GM18505 (cell line): Measurements from ENCODE around the gene MSLN.

Experiments
- ATAC-seq: cut with Tn5 transposase; IDR thresholded peaks from one replicate; pipeline ENCODE4 v1.9.1; 2021; ENCODE audit not compliant: unreplicated experiment
- POLR2A ChIP-seq: IDR thresholded peaks from 4 replicates; pipeline ENCODE4 v1.6.1; 2011; ENCODE audit warnings: borderline replicate concordance; ENCODE audit not compliant: insufficient read depth, insufficient read length; ENCODE audit errors: extremely low read depth

MSLN gene

GRCh38 chr16:726438-727290, 33.9 kb upstream of the MSLN start, which contains the start of the genes CCDC78 and HAGHL:
Gene CCDC78, minus strand, starts transcription at chr16:726443. Its CDS starts 76 bp downstream, at chr16:726367.
Gene HAGHL, plus strand, starts transcription at chr16:727106. Its CDS starts 404 bp downstream, at chr16:727510.
- ATAC-seq: no peak

DNA sequence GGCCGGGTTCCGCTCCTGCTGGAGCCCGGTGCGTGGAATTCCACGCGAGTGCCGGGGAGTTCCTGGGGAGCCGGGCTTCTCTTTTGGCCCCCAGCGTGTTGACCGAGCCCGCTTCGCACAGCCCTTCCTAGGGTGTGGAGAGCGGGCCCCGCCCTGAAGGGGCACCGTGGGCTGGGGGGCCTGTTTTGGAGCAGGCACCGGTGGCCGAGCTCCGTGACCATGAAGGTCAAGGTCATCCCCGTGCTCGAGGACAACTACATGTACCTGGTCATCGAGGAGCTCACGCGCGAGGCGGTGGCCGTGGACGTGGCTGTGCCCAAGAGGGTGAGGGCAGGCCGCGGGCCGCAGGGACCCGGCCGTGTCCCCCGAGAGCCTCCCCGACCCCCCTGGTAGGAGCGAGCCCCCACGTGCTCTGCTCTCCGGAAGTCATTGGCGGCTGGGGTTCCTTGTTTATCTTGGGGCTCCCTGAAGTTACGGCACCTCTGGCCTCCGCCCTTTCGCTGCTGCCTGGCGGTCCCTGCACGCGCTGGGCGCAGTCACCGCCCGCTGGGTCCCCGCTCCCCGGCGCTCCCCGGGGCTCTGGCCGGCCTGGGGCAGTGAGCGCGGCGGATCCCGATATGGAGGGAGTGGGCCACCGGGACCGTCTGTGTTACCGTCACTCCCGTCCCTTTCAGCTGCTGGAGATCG, 33.1 kb upstream of the MSLN start:
- ATAC-seq: no peak

More at GRCh38 chr16:726438-727290, 33.9 kb upstream of the MSLN start, which contains the start of the genes CCDC78 and HAGHL:
- peak; percentile 22 for TF ChIP-seq POLR2A

DNA sequence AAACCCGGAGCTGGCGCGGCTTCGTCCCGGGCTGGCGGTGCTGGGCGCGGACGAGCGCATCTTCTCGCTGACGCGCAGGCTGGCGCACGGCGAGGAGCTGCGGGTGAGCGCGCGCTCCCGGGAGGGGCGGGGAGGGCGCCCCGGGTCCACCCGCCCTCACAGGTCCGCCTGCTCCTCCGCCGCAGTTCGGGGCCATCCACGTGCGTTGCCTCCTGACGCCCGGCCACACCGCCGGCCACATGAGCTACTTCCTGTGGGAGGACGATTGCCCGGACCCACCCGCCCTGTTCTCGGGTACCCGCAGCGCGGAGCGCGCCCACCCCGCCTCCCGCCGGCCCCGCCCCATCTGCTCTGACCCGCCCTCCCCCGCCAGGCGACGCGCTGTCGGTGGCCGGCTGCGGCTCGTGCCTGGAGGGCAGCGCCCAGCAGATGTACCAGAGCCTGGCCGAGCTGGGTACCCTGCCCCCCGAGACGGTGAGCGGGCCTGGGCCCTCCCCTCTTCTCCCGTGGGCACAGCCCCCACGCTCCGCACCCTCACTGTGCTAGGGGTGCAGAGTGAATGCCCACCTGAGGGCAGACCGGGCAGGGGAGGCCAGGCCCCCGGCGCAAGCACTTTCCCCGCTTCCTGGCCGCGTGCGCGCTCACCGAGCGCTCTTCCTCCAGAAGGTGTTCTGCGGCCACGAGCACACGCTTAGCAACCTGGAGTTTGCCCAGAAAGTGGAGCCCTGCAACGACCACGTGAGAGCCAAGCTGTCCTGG, 32.2 kb upstream of the MSLN start:
- peak; percentile 17 for TF ChIP-seq POLR2A
- ATAC-seq: no peak

More for the DNA sequence above, 33.1 kb upstream of the MSLN start:
- TF ChIP-seq POLR2A: no peak

DNA sequence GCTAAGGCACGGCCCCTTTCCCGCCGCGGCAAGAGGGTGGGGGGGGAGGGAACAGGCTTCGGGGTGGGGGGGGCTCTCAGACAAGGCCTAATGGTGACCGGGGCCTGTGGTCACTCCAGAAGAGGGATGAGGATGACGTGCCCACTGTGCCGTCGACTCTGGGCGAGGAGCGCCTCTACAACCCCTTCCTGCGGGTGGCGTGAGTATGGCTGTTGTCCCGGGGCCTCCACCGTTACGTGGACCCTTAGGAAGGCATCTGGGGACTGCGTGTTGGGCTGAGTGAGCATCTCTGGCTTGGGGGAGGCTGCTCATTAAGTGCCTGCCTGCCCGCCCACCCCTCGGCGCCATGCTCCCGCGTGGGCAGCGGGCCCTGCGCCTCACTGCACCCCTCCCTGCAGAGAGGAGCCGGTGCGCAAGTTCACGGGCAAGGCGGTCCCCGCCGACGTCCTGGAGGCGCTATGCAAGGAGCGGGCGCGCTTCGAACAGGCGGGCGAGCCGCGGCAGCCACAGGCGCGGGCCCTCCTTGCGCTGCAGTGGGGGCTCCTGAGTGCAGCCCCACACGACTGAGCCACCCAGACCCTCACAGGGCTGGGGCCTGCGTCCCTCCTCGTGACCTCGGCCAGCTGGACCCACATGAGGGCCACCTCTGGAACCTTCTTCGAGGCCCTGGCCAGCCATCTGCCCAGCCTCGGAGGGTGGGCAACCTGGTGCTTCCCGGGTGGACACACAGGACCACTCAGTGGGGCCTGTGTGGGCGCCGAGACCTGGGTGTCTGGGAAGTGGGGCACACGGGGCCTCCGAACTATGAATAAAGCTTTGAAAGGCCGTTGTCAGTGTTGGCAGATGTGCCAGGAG, 31.4 kb upstream of the MSLN start:
- ATAC-seq: no peak
- TF ChIP-seq POLR2A: no peak

DNA sequence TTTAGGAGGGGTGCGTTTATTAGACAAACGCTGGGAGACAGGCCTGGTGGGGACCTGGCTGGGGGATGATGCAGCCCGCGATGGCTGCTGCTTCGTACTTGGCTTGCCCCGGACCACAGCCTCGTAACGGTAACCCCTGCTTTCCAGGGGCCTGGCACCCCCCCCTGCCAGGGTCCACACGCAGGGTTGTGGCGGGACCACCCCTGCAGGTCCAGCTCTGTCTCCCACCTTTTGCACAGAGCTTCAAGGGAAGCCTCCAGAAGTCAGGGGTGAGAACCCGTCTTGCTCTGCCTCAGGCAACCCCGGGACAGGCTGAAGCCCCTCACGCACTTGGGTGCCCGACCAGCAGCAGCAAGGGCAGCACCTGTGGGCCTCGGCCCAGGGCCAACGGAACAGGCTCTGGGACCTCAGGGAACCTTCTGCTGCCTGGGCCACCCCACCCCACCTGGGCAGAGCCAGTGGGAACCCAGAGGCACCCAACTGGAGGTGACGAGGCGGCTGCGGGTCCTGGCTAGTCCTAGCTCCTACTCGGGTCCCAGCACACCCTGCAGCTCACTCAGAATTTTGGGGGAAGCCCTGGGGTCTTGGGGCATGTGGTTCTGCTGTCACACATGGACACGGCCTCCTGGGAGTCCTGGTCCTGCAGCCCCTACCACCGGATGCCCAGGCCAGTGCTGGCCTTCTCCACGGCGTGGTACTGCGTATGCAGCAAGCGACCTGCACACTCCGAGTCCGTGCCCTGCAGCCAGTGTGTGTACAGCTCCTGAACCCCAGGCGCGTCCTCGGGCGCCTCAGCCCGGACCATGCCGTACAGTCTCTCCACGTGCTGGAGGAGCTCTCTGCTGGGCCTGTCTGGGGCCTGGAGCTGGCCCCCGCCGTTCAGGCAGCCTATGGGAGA, 30.5 kb upstream of the MSLN start:
- no peak for ATAC-seq
- no peak for TF ChIP-seq POLR2A

DNA sequence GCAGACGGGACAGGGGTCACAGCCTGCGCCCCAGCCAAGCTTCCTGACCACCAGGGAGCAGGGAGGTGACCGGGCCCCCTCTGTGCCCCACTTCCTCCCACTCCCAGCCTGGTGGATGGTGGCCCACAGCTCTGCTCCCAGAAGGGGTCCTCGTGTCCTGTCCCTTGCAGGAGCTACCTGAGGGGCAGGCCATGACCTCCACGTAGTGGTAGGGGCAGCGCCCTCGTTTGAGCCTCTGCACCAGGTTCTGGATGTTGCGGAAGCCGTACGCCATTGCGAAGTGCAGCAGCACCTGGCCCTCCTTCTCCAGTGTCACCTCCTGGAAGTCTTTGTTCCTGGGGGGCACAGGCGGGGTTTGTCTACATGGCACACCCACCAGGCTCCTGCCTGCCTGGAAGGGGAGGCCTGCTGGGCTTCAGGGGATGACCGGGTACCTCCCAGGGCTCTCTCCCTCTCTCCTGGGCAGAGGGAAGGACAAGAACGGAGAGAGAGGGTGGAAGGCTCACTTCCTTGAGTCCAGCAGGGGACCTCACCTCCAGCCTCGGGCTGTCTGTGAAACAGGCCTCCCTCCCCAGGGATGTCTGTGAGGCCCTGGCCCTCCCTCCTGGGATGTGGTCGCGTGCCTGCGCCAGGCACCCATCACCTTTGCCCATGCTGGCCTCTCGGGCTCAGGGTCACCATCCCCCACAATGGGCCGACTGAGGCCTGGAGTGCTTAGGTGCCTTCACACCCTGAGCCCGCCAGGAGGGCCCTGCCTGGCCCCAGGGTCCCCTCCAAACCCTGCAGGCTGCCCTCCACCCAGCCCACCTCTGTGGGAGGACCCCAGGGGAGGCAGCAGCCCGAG, 29.6 kb upstream of the MSLN start:
- TF ChIP-seq POLR2A: no peak
- no peak for ATAC-seq

DNA sequence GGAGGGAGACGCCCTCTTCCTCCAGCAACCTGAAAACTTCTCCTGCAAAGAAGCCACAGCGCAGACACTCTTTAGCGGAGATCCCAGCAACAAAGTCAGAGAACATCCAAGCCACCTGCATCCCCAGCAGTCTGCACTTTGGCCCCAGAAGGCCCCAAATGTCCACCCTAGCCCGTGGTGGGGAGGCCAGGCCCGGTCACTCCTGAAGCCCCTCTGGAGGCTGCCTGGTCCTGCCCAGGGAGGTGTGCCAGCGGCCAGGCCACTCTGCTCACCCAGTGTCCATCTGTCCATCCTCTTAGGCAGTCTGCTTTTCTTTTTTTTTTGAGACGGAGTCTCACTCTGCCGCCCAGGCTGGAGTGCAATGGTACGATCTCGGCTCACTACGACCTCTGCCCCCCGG, 28.2 kb upstream of the MSLN start:
- no peak for ATAC-seq

GRCh38 chr16:732936-733335, 27.6 kb upstream of the MSLN start:
- TF ChIP-seq POLR2A: no peak

More for the DNA sequence above, 28.2 kb upstream of the MSLN start:
- no peak for TF ChIP-seq POLR2A

GRCh38 chr16:733382-734207, 26.9 kb upstream of the MSLN start:
- ATAC-seq: no peak

More at GRCh38 chr16:732936-733335, 27.6 kb upstream of the MSLN start:
- ATAC-seq: no peak

More at GRCh38 chr16:733382-734207, 26.9 kb upstream of the MSLN start:
- no peak for TF ChIP-seq POLR2A
